Stimulated activated CD4-positive, alpha-beta T cell treated with anti-CD3 and anti-CD28 coated beads, Interleukin-1b, Interleukin-23, amount 100 ng/mL, for 4 hours (primary cell): Measurements from ENCODE around the gene CNTN1.

Experiments used
- DNase-seq, 2 donors: peaks; one replicate each; pipeline ENCODE4 v3.0.0-alpha.2; 2020; ENCODE audit warnings: low read depth in 2 of 2

The CNTN1 gene

GRCh38 chr12:40853221-40853620 lies 161.0 kb downstream of the CNTN1 start:
- DNase-seq: no peak

- no peak for DNase-seq
Measured at GRCh38 chr12:40854604-40855003, 162.4 kb downstream of the CNTN1 start.

- no peak for DNase-seq
Measured at GRCh38 chr12:40864891-40865290, 172.7 kb downstream of the CNTN1 start.

GRCh38 chr12:40870981-40871380 lies 178.7 kb downstream of the CNTN1 start:
- no peak for DNase-seq

- DNase-seq: no peak
Measured at GRCh38 chr12:40874868-40875267, 182.6 kb downstream of the CNTN1 start.

GRCh38 chr12:40889329-40889728 lies 197.1 kb downstream of the CNTN1 start:
- no peak for DNase-seq

GRCh38 chr12:40892528-40892927 lies 200.3 kb downstream of the CNTN1 start:
- DNase-seq: no peak

- no peak for DNase-seq
Measured at GRCh38 chr12:40898505-40898904, 206.3 kb downstream of the CNTN1 start.

GRCh38 chr12:40903040-40903439 lies 210.8 kb downstream of the CNTN1 start:
- DNase-seq: no peak

GRCh38 chr12:40907115-40907527 lies 214.9 kb downstream of the CNTN1 start:
- no peak for DNase-seq

GRCh38 chr12:40911676-40912075 lies 219.4 kb downstream of the CNTN1 start:
- DNase-seq: no peak

GRCh38 chr12:40915172-40915571 lies 222.9 kb downstream of the CNTN1 start:
- no peak for DNase-seq

GRCh38 chr12:40917561-40917960 lies 225.3 kb downstream of the CNTN1 start:
- no peak for DNase-seq

GRCh38 chr12:40921563-40922163 lies 229.4 kb downstream of the CNTN1 start:
- DNase-seq: no peak

- no peak for DNase-seq
Measured at GRCh38 chr12:40937891-40938290, 245.7 kb downstream of the CNTN1 start.

- DNase-seq: no peak
Measured at GRCh38 chr12:40942326-40942725, 250.1 kb downstream of the CNTN1 start.

- DNase-seq: no peak
Measured at GRCh38 chr12:40945772-40946171, 253.5 kb downstream of the CNTN1 start.

- no peak for DNase-seq
Measured at GRCh38 chr12:40946612-40947194, 254.5 kb downstream of the CNTN1 start.

GRCh38 chr12:40947797-40948196 lies 255.6 kb downstream of the CNTN1 start:
- DNase-seq: no peak

- DNase-seq: no peak
Measured at GRCh38 chr12:40953076-40953475, 260.8 kb downstream of the CNTN1 start.

- no peak for DNase-seq
Measured at GRCh38 chr12:40957417-40957816, 265.2 kb downstream of the CNTN1 start.

GRCh38 chr12:40959041-40959440 lies 266.8 kb downstream of the CNTN1 start:
- DNase-seq: no peak

GRCh38 chr12:40963751-40964150 lies 271.5 kb downstream of the CNTN1 start:
- DNase-seq: no peak

GRCh38 chr12:40969796-40970195 lies 277.6 kb downstream of the CNTN1 start:
- no peak for DNase-seq
